A549 (cell line): ENCODE data around the gene UBL7.

Source experiments
- POLR2A ChIP-seq: IDR thresholded peaks from 2 replicates; pipeline ENCODE4 v1.6.1; 2012; ENCODE audit warnings: mild to moderate bottlenecking, low read length
- RNF2 ChIP-seq: fragments of 200-600 bp; sonication (generic); IDR thresholded peaks from 2 replicates; pipeline ENCODE4 v1.6.1; 2016; ENCODE audit warnings: low read depth, mild to moderate bottlenecking, antibody characterized with exemption, moderate library complexity, borderline replicate concordance
- TF ChIP-seq, protein P1 (sequence below): fragments of >200 bp; sonication (Bioruptor Twin); formaldehyde crosslinking; IDR thresholded peaks from 3 replicates; pipeline ENCODE4 v1.5.1; 2016

DNA sequence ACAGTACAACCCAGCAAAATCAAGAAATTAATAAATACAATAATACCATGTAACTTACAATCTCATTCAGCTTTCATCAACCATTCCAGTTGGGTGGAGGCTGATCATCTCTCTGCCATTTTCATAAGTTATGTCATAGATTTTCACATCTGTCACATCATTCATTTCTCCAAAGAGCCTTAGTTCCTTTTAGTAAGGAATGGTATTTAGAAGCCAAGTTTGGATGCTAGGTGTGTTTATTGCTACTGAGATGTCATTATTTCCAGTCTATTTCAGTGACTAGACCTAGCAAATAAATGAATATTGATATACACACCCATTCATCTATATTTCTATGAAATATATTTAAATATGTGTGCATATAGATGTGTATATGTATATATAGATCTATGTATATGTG is 2.7 kb upstream of the UBL7 start:
- TF ChIP-seq, protein P1, sequence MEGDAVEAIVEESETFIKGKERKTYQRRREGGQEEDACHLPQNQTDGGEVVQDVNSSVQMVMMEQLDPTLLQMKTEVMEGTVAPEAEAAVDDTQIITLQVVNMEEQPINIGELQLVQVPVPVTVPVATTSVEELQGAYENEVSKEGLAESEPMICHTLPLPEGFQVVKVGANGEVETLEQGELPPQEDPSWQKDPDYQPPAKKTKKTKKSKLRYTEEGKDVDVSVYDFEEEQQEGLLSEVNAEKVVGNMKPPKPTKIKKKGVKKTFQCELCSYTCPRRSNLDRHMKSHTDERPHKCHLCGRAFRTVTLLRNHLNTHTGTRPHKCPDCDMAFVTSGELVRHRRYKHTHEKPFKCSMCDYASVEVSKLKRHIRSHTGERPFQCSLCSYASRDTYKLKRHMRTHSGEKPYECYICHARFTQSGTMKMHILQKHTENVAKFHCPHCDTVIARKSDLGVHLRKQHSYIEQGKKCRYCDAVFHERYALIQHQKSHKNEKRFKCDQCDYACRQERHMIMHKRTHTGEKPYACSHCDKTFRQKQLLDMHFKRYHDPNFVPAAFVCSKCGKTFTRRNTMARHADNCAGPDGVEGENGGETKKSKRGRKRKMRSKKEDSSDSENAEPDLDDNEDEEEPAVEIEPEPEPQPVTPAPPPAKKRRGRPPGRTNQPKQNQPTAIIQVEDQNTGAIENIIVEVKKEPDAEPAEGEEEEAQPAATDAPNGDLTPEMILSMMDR: no peak
- no peak for TF ChIP-seq POLR2A
- TF ChIP-seq RNF2: no peak
